ENCODE results near the gene TMEM121. TPM values are rescaled to one million over a fixed set of nuclear protein-coding genes. Genes with fewer than 3 reads are reported as not detected.

Gene TMEM121
- 2.2 and 2.7 TPM in 2 replicates for total RNA-seq (2013; cell fraction: nucleolus; rRNA removed)
- total RNA-seq (2014; rRNA removed) (4.9 and 6.6 TPM in 2 replicates), total RNA-seq (2014; rRNA removed; fragmentation: Illumina TruSeq; extraction: Trizol) (0.09 and 0.13 TPM in 2 replicates), total RNA-seq (2021) (3.2 and 3.4 TPM in 2 replicates), polyA plus RNA-seq (2011; rRNA removed) (0.04 TPM in 1 of 2 replicates, not detected in the other), polyA plus RNA-seq (2014; fragmentation: Illumina TruSeq; extraction: Trizol) (not detected in 2 replicates), polyA plus RNA-seq (2014; fragmentation: Nextera tagmentation; extraction: Ambion mirVana) (under 1 TPM in 1 of 2 experiments, not detected in 1; 0.27 TPM), polyA plus RNA-seq (2014; rRNA removed) (3.1 and 4.9 TPM in 2 replicates), polyA plus RNA-seq (2016; fragmentation: Nextera tagmentation; extraction: Ambion mirVana) (1 to 10 TPM in 1 of 2 experiments, under 1 TPM in 1; 0.49 to 1.9 TPM), polyA minus RNA-seq (2011; rRNA and poly(A)+ RNA removed) (not detected in 2 replicates), Bru-seq, nascent RNA (percentile 19 among the genes with signal in this experiment), BruChase-seq, experiment 1, labeled RNA remaining after a 6-hour chase (not detected), BruChase-seq, experiment 2, labeled RNA remaining after a 2-hour chase (not detected)
- not detected for polyA plus RNA-seq (2011; ENCODE audit: low read depth)
- polyA plus RNA-seq (2011; cell fraction: cytosol; rRNA removed) = 0.13 TPM in 1 of 2 replicates, not detected in the other
- 0.07 and 0.12 TPM in 2 replicates for polyA plus RNA-seq (2011; cell fraction: nucleus; rRNA removed)
- 0.30 and 0.35 TPM in 2 replicates for polyA plus RNA-seq (2012)
- polyA minus RNA-seq (2011; cell fraction: cytosol; rRNA and poly(A)+ RNA removed) = not detected in 2 replicates
- polyA minus RNA-seq (2011; cell fraction: nucleus; rRNA and poly(A)+ RNA removed) = 0.12 and 0.29 TPM in 2 replicates
- long read RNA-seq, experiment 1 = 0 reads
- long read RNA-seq, experiment 2 = 0 reads

- Histone ChIP-seq H3K4me2 (ENCODE audit: control insufficient read depth, insufficient read depth) (peak within 1 kb of the TSS; percentile 33; the same call in 1 of the 2 replicates), H3K4me1 (ENCODE audit: control insufficient read depth, insufficient read depth, low read length) (peaks cover 4% of the 10 kb centered on the region), H3K9me3 (replicated peaks; ENCODE audit: control insufficient read depth, insufficient read depth, low read length) (no peaks in the 10 kb centered on the region), H3K36me3 (ENCODE audit: control insufficient read depth in 2 of 2, insufficient read depth in 2 of 2, low read length in 1 of 2) (no peaks in the 10 kb centered on the region), H3K4me3 (no peak within 1 kb of the TSS), H4K20me1 (ENCODE audit: control insufficient read depth, insufficient read depth) (no peaks in the 10 kb centered on the region), H3K9ac (ENCODE audit: control insufficient read depth, insufficient read depth, low read length) (no peak within 1 kb of the TSS), H3K79me2 (ENCODE audit: control insufficient read depth, insufficient read depth, low read length) (no peaks in the 10 kb centered on the region), H2AFZ (ENCODE audit: control insufficient read depth, low read depth, low read length) (no peak within 1 kb of the TSS), H3K27me3 (replicated peaks in 1 of 2; ENCODE audit: control insufficient read depth in 2 of 2, insufficient read depth in 2 of 2, low read length in 1 of 2) (peaks cover 5 to 7% of the 10 kb centered on the region in 2 experiments; a peak in 3 of 4 replicates), H3K27ac (ENCODE audit: control insufficient read depth, insufficient read depth) (no peak within 1 kb of the TSS)
- in situ Hi-C loops (cut with MboI) (no loop called here), intact Hi-C loops (cut with micrococcal nuclease; ENCODE audit: unreplicated experiment) (loop anchor here (5.0 kb wide), 2 partner anchors 34 to 324 kb away; partner anchors contain the start of gene TEDC1)
- WGBS (ENCODE audit: insufficient coverage, insufficient replicate concordance, low lambda C conversion rate, missing lambda C conversion rate) = 6% methylated on average over 13 of the region's 88 CpGs
- DNase-seq (ENCODE audit: low read depth, low spot score) = no peak
- ChIA-PET CTCF (interaction anchor here (0.7 kb wide), 1 partner anchor 45 kb away, joined by 3 read pairs; no protein-coding TSS in a partner anchor), POLR2A (no interaction called here), SMC1A (ENCODE audit: uncharacterized antibody, unreplicated experiment) (no interaction called here), RAD21 (ENCODE audit: unreplicated experiment) (no interaction called here)
- TF ChIP-seq NKRF (conservative IDR thresholded peaks at IDR 0.05) (no peak), SUZ12 (IDR thresholded peaks at IDR 0.05; ENCODE audit: unreplicated experiment) (peak; percentile 67)
- ATAC-seq = no peak
- no peak for FAIRE-seq
- BruUV-seq (replicated peaks) = no TSS peak
Measured at GRCh38 chr14:105525861-105526775, at the start of gene TMEM121. TMEM121 (plus strand) TSS chr14:105526583; CDS start chr14:105528835, 2,252 bp downstream.

Measured in GM12878 (cell line).